H9 (cell line): Measurements from ENCODE around the gene NDUFB10. TPM values are rescaled to one million over a fixed set of nuclear protein-coding genes. Genes with fewer than 3 reads are reported as not detected.
A peak's percentile ranks its signal among the peaks of the same experiment; 100 is the strongest.

ENCODE experiments used
- DNase-seq: peaks from one replicate; pipeline ENCODE4 v3.0.0-alpha.2; 2017
- H2AFZ ChIP-seq: one replicate; pipeline ENCODE4 v1.6.1; 2013; ENCODE audit warnings: mild to moderate bottlenecking, low read length, control low read depth, moderate library complexity
- H2AK5ac ChIP-seq: 2 replicates; pipeline ENCODE4 v1.6.1; 2013; ENCODE audit warnings: low read length, control low read depth, mixed read lengths; ENCODE audit not compliant: insufficient read length
- H2BK120ac ChIP-seq: one replicate; pipeline ENCODE4 v1.6.1; 2013; ENCODE audit warnings: low read depth, mild to moderate bottlenecking, low read length, control low read depth, inconsistent platforms; ENCODE audit not compliant: poor library complexity, severe bottlenecking
- H2BK12ac ChIP-seq: 2 replicates; pipeline ENCODE4 v1.6.1; 2013; ENCODE audit warnings: low read length, control low read depth, mixed read lengths, low read depth; ENCODE audit not compliant: insufficient read length
- H2BK15ac ChIP-seq: 2 replicates; pipeline ENCODE4 v1.6.1; 2013; ENCODE audit warnings: low read depth, low read length, control low read depth
- H2BK20ac ChIP-seq: one replicate; pipeline ENCODE4 v1.6.1; 2013; ENCODE audit warnings: low read depth, mild to moderate bottlenecking, low read length, control low read depth, inconsistent platforms; ENCODE audit not compliant: poor library complexity, severe bottlenecking
- H2BK5ac ChIP-seq: 2 replicates; pipeline ENCODE4 v1.6.1; 2013; ENCODE audit warnings: low read length, control low read depth, mixed read lengths; ENCODE audit not compliant: insufficient read length
- H3K14ac ChIP-seq: 2 replicates; pipeline ENCODE4 v1.6.1; 2013; ENCODE audit warnings: low read length, control low read depth; ENCODE audit not compliant: insufficient read depth
- H3K18ac ChIP-seq: 2 replicates; pipeline ENCODE4 v1.6.1; 2013; ENCODE audit warnings: low read depth, mild to moderate bottlenecking, mixed read lengths, low read length, control low read depth; ENCODE audit not compliant: insufficient read length
- H3K23ac ChIP-seq: 2 replicates; pipeline ENCODE4 v1.6.1; 2013; ENCODE audit warnings: low read length, control low read depth, mixed read lengths, low read depth; ENCODE audit not compliant: insufficient read length
- H3K23me2 ChIP-seq: 2 replicates; pipeline ENCODE4 v1.6.1; 2013; ENCODE audit warnings: low read depth, mild to moderate bottlenecking, mixed read lengths, low read length, control low read depth; ENCODE audit not compliant: insufficient read length, poor library complexity, severe bottlenecking
- H3K27ac ChIP-seq: 2 replicates; pipeline ENCODE4 v1.5.1; 2013; ENCODE audit warnings: low read length, control low read depth, mixed read lengths, low read depth; ENCODE audit not compliant: insufficient read length
- H3K27me3 ChIP-seq: 2 replicates; pipeline ENCODE4 v1.6.1; 2013; ENCODE audit warnings: low read length, control low read depth, inconsistent platforms; ENCODE audit not compliant: insufficient read depth
- H3K4ac ChIP-seq: 2 replicates; pipeline ENCODE4 v1.6.1; 2013; ENCODE audit warnings: low read depth, mild to moderate bottlenecking, control low read depth, inconsistent platforms, low read length, moderate library complexity
- H3K4me1 ChIP-seq: 2 replicates; pipeline ENCODE4 v1.6.1; 2013; ENCODE audit warnings: low read length, control low read depth, inconsistent platforms; ENCODE audit not compliant: insufficient read depth
- H3K4me2 ChIP-seq: 2 replicates; pipeline ENCODE4 v1.6.1; 2013; ENCODE audit warnings: low read length, control low read depth, mixed read lengths; ENCODE audit not compliant: insufficient read length, insufficient read depth
- H3K56ac ChIP-seq: 2 replicates; pipeline ENCODE4 v1.6.1; 2013; ENCODE audit warnings: low read depth, mild to moderate bottlenecking, mixed read lengths, low read length, control low read depth; ENCODE audit not compliant: insufficient read length
- H3K79me1 ChIP-seq: 2 replicates; pipeline ENCODE4 v1.6.1; 2013; ENCODE audit warnings: low read depth, mild to moderate bottlenecking, moderate library complexity, low read length, control low read depth, inconsistent platforms; ENCODE audit not compliant: insufficient read depth, poor library complexity, severe bottlenecking
- H3K79me2 ChIP-seq: 2 replicates; pipeline ENCODE4 v1.6.1; 2013; ENCODE audit warnings: low read length, control low read depth, inconsistent platforms; ENCODE audit not compliant: insufficient read depth
- H3K9ac ChIP-seq: 2 replicates; pipeline ENCODE4 v1.6.1; 2013; ENCODE audit warnings: low read length, control low read depth, mixed read lengths; ENCODE audit not compliant: insufficient read length; ENCODE audit errors: extremely low read depth
- H3K9me3 ChIP-seq: one replicate; pipeline ENCODE4 v1.6.1; 2013; ENCODE audit warnings: low read depth, low read length, inconsistent platforms; ENCODE audit not compliant: control insufficient read depth
- H3T11ph ChIP-seq: one replicate; pipeline ENCODE4 v1.6.1; 2013; ENCODE audit warnings: mild to moderate bottlenecking, low read length, control low read depth, inconsistent platforms
- H4K20me1 ChIP-seq: one replicate; pipeline ENCODE4 v1.6.1; 2013; ENCODE audit not compliant: control insufficient read depth, insufficient read length, insufficient read depth
- H4K5ac ChIP-seq: 2 replicates; pipeline ENCODE4 v1.6.1; 2013; ENCODE audit warnings: low read depth, mild to moderate bottlenecking, mixed read lengths, low read length, control low read depth; ENCODE audit not compliant: insufficient read length
- H4K8ac ChIP-seq: replicated peaks from 2 replicates; pipeline ENCODE4 v1.6.1; 2013; ENCODE audit warnings: low read length, control low read depth, mixed read lengths, low read depth; ENCODE audit not compliant: insufficient read length
- H4K91ac ChIP-seq: 2 replicates; pipeline ENCODE4 v1.6.1; 2013; ENCODE audit warnings: low read depth, mild to moderate bottlenecking, moderate library complexity, mixed read lengths, low read length, control low read depth; ENCODE audit not compliant: insufficient read length
- H3K27ac Mint-ChIP-seq, 3 experiments: 2 replicates in 2 of 3; 3 replicates in 1 of 3; pipeline ENCODE4 v1.8.0; 2020 to 2021; ENCODE audit warnings: mixed read lengths in 3 of 3, mild to moderate bottlenecking in 1 of 3, moderate library complexity in 1 of 3
- H3K27me3 Mint-ChIP-seq: 2 replicates; pipeline ENCODE4 v1.8.0; 2021; ENCODE audit warnings: low read depth, mild to moderate bottlenecking, moderate library complexity, mixed read lengths
- H3K36me3 Mint-ChIP-seq, 3 experiments: 2 replicates in 2 of 3; 3 replicates in 1 of 3; pipeline ENCODE4 v1.8.0; 2020 to 2021; ENCODE audit warnings: low read depth in 3 of 3, mixed read lengths in 3 of 3; ENCODE audit not compliant: insufficient read depth in 1 of 3
- H3K4me1 Mint-ChIP-seq, 2 experiments: 2 replicates each; pipeline ENCODE4 v1.8.0; 2020; ENCODE audit warnings: mixed read lengths in 2 of 2
- H3K4me3 Mint-ChIP-seq, 2 experiments: 2 replicates in 1 of 2; 3 replicates in 1 of 2; pipeline ENCODE4 v1.8.0; 2020 to 2021; ENCODE audit warnings: mild to moderate bottlenecking in 2 of 2, mixed read lengths in 2 of 2, moderate library complexity in 1 of 2
- H3K9me3 Mint-ChIP-seq, 2 experiments: 2 replicates in 1 of 2; 3 replicates in 1 of 2; pipeline ENCODE4 v1.8.0; 2020; ENCODE audit warnings: mild to moderate bottlenecking in 2 of 2, mixed read lengths in 2 of 2, moderate library complexity in 1 of 2
- CTCF ChIP-seq: fragments of 200-600 bp; sonication (generic); conservative IDR thresholded peaks from 3 replicates; pipeline ENCODE4 v1.8.0; 2021; ENCODE audit warnings: antibody characterized with exemption, mild to moderate bottlenecking
- WGBS: extraction: QIAGEN DNeasy Blood & Tissue Kit; methylation state at CpG from one replicate; pipeline ENCODE4 v1.1.7; 2013; ENCODE audit warnings: missing lambda C conversion rate, low lambda C conversion rate, mixed read lengths; ENCODE audit not compliant: insufficient read length; ENCODE audit errors: extremely low coverage; 5-methylcytosine and 5-hydroxymethylcytosine counted together
- total RNA-seq: library from RNA; stranded (reverse); gene quantifications from 2 replicates; pipeline ENCODE4 v1.2.1, GENCODE V29; 2021

The NDUFB10 gene
- total RNA-seq, 1 experiment from 2014 or later, result 191 TPM

DNA sequence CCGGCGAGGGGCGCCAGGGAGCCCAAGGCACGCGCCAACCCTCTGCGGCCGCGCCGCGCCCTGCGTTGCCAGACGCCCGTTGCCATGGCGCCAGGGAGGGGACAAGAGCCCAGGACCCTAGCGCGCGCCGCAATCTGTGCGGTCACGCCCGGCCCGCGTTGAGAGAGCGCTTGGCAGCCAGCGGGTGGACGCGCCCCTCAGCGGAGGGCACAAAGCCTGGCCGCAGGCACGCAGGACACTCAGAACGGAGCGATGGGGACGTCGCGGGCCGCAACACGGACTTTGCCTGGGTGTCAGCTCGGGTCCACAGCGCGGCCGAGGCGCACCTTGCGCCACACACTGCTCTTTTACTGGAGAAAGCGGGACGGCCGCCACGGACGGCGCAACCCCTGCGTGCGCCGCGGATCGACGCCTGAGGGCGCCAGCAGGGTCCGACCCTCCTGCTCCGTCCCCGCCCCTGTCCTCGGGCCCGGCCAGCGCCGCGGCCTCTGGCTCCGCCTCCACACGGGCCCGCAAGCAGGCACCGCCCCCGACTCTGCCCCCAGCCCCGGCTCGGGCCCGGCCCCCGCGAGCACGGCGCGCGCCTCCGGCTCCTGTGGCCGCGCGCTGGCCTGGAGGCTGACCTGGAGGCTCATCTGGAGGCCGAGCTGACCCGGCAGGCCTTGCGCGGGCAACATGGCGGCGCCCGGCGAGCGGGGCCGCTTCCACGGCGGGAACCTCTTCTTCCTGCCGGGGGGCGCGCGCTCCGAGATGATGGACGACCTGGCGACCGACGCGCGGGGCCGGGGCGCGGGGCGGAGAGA lies 24.4 kb downstream of the NDUFB10 start, which contains the start of gene GFER:
GFER (plus strand) TSS at position 650 of the 803 bp plus-strand sequence; CDS start at position 676, 26 bp downstream.
- no peak within 1 kb of the TSS for H2BK5ac ChIP-seq
- peak; percentile 55 for TF ChIP-seq CTCF
- H4K91ac ChIP-seq, result no peak within 1 kb of the TSS
- Mint-ChIP-seq H3K4me1 (peaks cover 22 to 30% of the 10 kb centered on the region in 2 experiments), H3K9me3 (no peaks in the 10 kb centered on the region; a peak in 1 of 5 replicates), H3K27ac (peak within 1 kb of the TSS; percentile 26 to 92 (median 50); a peak in 4 of 7 replicates), H3K36me3 (peaks cover 0 to 20% (median 18%) of the 10 kb centered on the region in 3 experiments), H3K4me3 (peak within 1 kb of the TSS; percentile 85 to 88), H3K27me3 (peaks cover 52% of the 10 kb centered on the region)
- peak within 1 kb of the TSS; percentile 38 for H3K18ac ChIP-seq
- DNase-seq, result peak; percentile 95
- no peak within 1 kb of the TSS for H4K5ac ChIP-seq
- H3K14ac ChIP-seq, result peak within 1 kb of the TSS; percentile 52; the same call in 1 of the 2 replicates
- no peak within 1 kb of the TSS for H2AK5ac ChIP-seq
- H3K4me2 ChIP-seq, result peak within 1 kb of the TSS; percentile 81
- H2BK12ac ChIP-seq, result no peak within 1 kb of the TSS
- no peaks in the 10 kb centered on the region for H3K79me1 ChIP-seq
- no peaks in the 10 kb centered on the region; the same call in 1 of the 2 replicates for H3K4me1 ChIP-seq
- peaks cover 24% of the 10 kb centered on the region for H3K23me2 ChIP-seq
- H2BK120ac ChIP-seq, result no peak within 1 kb of the TSS
- H3K9me3 ChIP-seq, result no peaks in the 10 kb centered on the region
- peak within 1 kb of the TSS; percentile 52 for H3K9ac ChIP-seq
- no peak within 1 kb of the TSS for H4K8ac ChIP-seq
- H3K27ac ChIP-seq, result no peak within 1 kb of the TSS
- H3T11ph ChIP-seq, result no peak within 1 kb of the TSS
- H2BK20ac ChIP-seq, result no peak within 1 kb of the TSS
- WGBS, result no CpG with 5 or more reads among the region's 109 CpGs
- H3K23ac ChIP-seq, result no peak within 1 kb of the TSS
- H3K4ac ChIP-seq, result no peak within 1 kb of the TSS
- H2BK15ac ChIP-seq, result no peak within 1 kb of the TSS
- no peak within 1 kb of the TSS for H3K56ac ChIP-seq
- H4K20me1 ChIP-seq, result peaks cover 2% of the 10 kb centered on the region
- peaks cover 25% of the 10 kb centered on the region for H3K27me3 ChIP-seq
- no peak within 1 kb of the TSS for H2AFZ ChIP-seq
- H3K79me2 ChIP-seq, result no peaks in the 10 kb centered on the region; the same call in 1 of the 2 replicates
